Measurements from ENCODE around the gene TAF3. TPM values are rescaled to one million over a fixed set of nuclear protein-coding genes. Genes with fewer than 3 reads are reported as not detected.
A peak's percentile ranks its signal among the peaks of the same experiment; 100 is the strongest.

TAF3 gene
- polyA plus RNA-seq, 1 donor: 5.0 TPM

DNA sequence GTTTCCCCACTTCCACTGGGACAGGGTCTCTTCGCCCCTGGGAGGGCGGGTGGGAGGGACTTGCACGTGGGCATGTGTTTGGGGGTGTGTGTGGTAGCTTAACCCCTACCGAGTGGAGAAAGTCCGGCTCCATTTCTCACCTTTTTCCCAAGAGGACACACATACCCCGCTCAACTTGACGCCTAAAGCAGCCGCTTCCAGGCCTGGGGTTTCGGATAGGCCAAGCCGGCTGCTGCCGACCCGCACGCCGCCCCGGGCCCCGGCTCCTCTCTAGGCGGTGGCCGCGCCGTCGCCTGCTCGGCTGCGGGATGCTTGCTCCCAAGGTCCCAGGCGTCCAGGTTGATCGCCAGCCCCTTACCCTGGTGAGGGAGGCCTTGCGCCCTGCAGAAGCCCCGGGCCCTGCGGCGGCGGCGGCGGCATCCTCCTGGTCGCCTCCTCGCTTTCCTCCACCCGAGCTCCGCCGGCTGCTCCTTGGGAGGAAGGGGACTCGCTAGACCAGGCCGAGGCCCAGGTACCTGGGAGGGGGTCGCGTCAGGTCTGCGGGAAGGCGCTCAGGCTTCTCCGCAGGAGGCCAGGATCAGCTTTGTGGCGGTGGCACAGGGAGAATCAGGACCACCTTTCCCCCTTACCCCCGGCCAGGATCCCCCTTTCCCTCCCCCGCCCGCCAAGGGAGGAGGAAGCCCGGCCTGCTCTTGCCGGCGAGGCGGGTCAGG, 233.0 kb downstream of the TAF3 start:
- no peak overlapping the region for H3K4me3 ChIP-seq (ENCODE audit: low read length)

DNA sequence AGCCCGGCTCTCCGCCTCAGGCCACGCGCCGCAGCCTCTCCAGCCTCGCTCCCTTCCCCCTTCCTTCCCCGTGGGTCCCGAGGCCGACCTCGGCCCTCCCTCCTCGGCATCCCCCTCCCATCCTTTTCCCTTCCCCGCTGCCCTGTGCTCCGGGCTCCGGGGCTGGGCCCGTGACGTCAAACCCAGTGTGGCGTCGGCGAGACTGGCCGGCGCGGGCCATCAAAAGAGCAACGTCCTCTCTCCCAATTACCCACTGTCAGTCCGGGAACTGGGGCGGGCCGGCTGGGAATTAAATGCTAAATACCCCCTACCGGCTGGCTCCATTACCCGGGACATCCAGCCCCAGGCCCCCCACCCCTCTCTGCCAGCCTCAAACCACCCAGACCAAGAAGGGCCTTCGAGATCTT, 233.5 kb downstream of the TAF3 start:
- peaks cover 18% of the 10 kb centered on the region for H3K9me3 ChIP-seq (ENCODE audit: control insufficient read depth, low read depth, low read length)
- peaks cover 41% of the 10 kb centered on the region for H3K4me1 ChIP-seq (ENCODE audit: control insufficient read depth, insufficient read depth, low read length)
- no peak overlapping the region for H3K27ac ChIP-seq (ENCODE audit: low read length)
- DNase-seq: no peak
- no peaks in the 10 kb centered on the region for H3K36me3 ChIP-seq (ENCODE audit: control insufficient read depth, insufficient read depth, low read length)
- H3K4me3 ChIP-seq (ENCODE audit: low read length): no peak overlapping the region
- no CpG with 5 or more reads among the region's 29 CpGs for WGBS (ENCODE audit: insufficient coverage, low lambda C conversion rate)
- H3K27me3 ChIP-seq (ENCODE audit: control insufficient read depth, insufficient read depth, low read length): peaks cover 99% of the 10 kb centered on the region

More for the DNA sequence above, 233.0 kb downstream of the TAF3 start:
- Histone ChIP-seq H3K27ac (ENCODE audit: low read length) (no peak overlapping the region), H3K9me3 (ENCODE audit: control insufficient read depth, low read depth, low read length) (peaks cover 18% of the 10 kb centered on the region), H3K36me3 (ENCODE audit: control insufficient read depth, insufficient read depth, low read length) (no peaks in the 10 kb centered on the region), H3K27me3 (ENCODE audit: control insufficient read depth, insufficient read depth, low read length) (peaks cover 99% of the 10 kb centered on the region), H3K4me1 (ENCODE audit: control insufficient read depth, insufficient read depth, low read length) (peaks cover 41% of the 10 kb centered on the region)
- WGBS (ENCODE audit: insufficient coverage, low lambda C conversion rate): no CpG with 5 or more reads among the region's 52 CpGs
- DNase-seq: no peak

DNA sequence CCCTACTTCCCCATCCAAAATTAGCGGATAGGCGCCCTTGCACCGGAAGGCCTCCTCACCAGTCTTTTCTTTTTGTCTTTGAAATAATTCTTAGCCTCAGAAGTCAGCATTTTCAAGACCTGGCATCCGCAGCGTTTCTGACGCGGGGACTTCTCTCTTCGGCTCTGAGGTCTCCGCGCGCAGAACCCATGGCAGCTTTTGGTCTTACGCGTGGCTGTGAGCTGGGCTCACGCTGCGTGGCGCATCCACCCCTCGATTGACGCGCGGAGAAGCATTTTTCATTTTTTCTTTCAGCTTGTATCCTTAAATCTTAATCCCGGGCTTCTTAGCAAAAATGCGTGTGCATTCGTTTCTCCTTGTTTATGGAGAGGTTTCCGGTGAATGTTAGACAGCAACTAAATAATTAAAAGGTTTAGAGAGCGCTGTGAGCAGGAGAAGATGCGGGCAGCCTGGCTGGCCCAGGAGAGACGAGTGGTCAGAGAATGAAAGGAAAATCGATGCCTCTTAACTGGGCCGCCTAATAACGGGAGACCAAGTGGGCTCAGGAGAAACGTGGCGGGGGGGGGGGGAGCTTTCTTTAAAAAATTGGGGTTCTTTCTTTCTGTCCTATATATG, 234.1 kb downstream of the TAF3 start:
- DNase-seq: no peak
- Histone ChIP-seq H3K27me3 (ENCODE audit: control insufficient read depth, insufficient read depth, low read length) (peaks cover 99% of the 10 kb centered on the region), H3K9me3 (ENCODE audit: control insufficient read depth, low read depth, low read length) (peaks cover 18% of the 10 kb centered on the region), H3K36me3 (ENCODE audit: control insufficient read depth, insufficient read depth, low read length) (no peaks in the 10 kb centered on the region), H3K4me3 (ENCODE audit: low read length) (no peak overlapping the region), H3K4me1 (ENCODE audit: control insufficient read depth, insufficient read depth, low read length) (peaks cover 41% of the 10 kb centered on the region), H3K27ac (ENCODE audit: low read length) (no peak overlapping the region)
- WGBS (ENCODE audit: insufficient coverage, low lambda C conversion rate): 0% methylated on average over 4 of the region's 32 CpGs

DNA sequence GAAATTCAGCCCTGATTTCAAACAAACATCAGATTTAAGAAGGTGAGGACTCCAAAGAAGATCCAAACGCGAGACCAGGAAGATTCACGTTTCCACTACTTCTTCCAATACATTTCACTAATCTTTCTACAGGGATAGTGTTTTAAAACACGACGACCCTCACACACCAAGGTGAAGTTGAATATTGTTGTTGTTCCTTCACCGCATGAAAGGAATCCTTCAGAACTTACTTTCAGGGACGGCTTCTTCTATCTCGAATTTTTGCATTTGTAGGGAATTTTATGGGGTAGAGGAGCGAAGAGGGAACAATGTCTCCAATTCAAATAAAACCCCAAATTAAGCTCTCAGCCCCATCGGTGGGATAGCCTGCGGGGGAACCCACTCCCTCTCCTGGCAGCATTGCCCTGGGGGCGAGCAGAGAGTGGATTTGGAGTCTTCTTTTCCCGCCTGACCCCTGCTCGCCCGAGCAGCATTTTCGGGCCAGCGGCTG, 234.7 kb downstream of the TAF3 start:
- Histone ChIP-seq H3K36me3 (ENCODE audit: control insufficient read depth, insufficient read depth, low read length) (no peaks in the 10 kb centered on the region), H3K27ac (ENCODE audit: low read length) (no peak overlapping the region), H3K4me1 (ENCODE audit: control insufficient read depth, insufficient read depth, low read length) (peaks cover 41% of the 10 kb centered on the region), H3K4me3 (ENCODE audit: low read length) (no peak overlapping the region), H3K27me3 (ENCODE audit: control insufficient read depth, insufficient read depth, low read length) (peaks cover 99% of the 10 kb centered on the region), H3K9me3 (ENCODE audit: control insufficient read depth, low read depth, low read length) (peaks cover 18% of the 10 kb centered on the region)
- no peak for DNase-seq
- 40% methylated on average over 1 of the region's 17 CpGs for WGBS (ENCODE audit: insufficient coverage, low lambda C conversion rate)

DNA sequence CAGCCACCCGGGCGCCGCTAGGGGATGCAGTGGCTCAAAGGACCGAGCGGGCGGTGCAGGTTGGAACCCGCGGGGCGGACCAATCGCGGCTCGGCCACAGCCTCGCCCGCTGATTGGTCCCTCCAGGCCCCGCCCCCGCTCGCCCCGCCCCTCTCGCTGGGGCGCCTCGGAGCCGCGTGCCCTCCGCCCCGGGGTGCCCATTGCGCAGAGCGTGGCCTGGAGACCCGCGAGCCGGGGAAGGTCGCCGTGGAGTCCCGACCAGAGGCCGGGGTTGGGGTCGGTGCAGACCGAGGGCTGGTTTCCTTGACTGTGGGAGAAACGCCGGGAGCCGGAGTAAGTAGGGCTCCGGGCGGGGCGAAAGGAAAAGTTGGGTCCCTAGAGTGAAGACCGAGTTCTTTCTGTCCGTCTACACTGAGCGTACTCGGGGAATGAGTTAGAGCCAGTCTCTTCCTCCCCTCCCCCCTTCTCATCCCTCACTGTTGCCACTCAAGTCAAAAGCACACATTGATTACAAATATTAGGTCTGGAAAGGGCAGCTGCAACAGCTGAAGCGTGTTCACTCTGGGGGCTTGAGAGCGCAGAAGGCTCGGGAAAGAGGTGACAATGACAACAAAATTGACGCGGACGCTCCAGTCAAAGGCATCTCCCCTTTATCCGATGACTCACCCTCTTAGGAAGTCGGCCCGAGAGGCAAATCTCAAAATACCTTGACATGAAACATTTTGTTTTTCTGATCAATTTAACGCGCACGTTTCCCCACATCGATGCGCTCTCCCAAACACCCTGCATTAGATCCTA, 235.3 kb downstream of the TAF3 start:
- peaks cover 99% of the 10 kb centered on the region for H3K27me3 ChIP-seq (ENCODE audit: control insufficient read depth, insufficient read depth, low read length)
- H3K4me1 ChIP-seq (ENCODE audit: control insufficient read depth, insufficient read depth, low read length): peaks cover 41% of the 10 kb centered on the region
- WGBS (ENCODE audit: insufficient coverage, low lambda C conversion rate): 0% methylated on average over 1 of the region's 60 CpGs
- DNase-seq: peak; percentile 68 to 75
- H3K4me3 ChIP-seq (ENCODE audit: low read length): peak overlapping the region; percentile 19
- no peaks in the 10 kb centered on the region for H3K36me3 ChIP-seq (ENCODE audit: control insufficient read depth, insufficient read depth, low read length)
- no peak overlapping the region for H3K27ac ChIP-seq (ENCODE audit: low read length)
- H3K9me3 ChIP-seq (ENCODE audit: control insufficient read depth, low read depth, low read length): peaks cover 23% of the 10 kb centered on the region

DNA sequence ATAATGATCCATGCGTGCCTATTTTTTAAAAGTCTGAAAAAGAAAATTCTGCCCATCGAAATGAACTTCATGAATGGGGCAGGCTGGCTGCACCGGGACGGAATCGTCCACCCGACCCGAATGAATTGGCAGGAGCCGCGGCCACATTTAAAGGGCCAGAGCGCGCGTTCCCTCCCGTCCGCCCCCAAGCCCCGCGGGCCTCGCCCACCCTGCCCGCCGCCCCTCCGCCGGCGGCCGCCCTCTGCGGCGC, 235.9 kb downstream of the TAF3 start:
- H3K27ac ChIP-seq (ENCODE audit: low read length): no peak overlapping the region
- no peak for DNase-seq
- peaks cover 99% of the 10 kb centered on the region for H3K27me3 ChIP-seq (ENCODE audit: control insufficient read depth, insufficient read depth, low read length)
- no peaks in the 10 kb centered on the region for H3K36me3 ChIP-seq (ENCODE audit: control insufficient read depth, insufficient read depth, low read length)
- peaks cover 40% of the 10 kb centered on the region for H3K4me1 ChIP-seq (ENCODE audit: control insufficient read depth, insufficient read depth, low read length)
- H3K9me3 ChIP-seq (ENCODE audit: control insufficient read depth, low read depth, low read length): peaks cover 21% of the 10 kb centered on the region
- no peak overlapping the region for H3K4me3 ChIP-seq (ENCODE audit: low read length)
- WGBS (ENCODE audit: insufficient coverage, low lambda C conversion rate): no CpG with 5 or more reads among the region's 25 CpGs

DNA sequence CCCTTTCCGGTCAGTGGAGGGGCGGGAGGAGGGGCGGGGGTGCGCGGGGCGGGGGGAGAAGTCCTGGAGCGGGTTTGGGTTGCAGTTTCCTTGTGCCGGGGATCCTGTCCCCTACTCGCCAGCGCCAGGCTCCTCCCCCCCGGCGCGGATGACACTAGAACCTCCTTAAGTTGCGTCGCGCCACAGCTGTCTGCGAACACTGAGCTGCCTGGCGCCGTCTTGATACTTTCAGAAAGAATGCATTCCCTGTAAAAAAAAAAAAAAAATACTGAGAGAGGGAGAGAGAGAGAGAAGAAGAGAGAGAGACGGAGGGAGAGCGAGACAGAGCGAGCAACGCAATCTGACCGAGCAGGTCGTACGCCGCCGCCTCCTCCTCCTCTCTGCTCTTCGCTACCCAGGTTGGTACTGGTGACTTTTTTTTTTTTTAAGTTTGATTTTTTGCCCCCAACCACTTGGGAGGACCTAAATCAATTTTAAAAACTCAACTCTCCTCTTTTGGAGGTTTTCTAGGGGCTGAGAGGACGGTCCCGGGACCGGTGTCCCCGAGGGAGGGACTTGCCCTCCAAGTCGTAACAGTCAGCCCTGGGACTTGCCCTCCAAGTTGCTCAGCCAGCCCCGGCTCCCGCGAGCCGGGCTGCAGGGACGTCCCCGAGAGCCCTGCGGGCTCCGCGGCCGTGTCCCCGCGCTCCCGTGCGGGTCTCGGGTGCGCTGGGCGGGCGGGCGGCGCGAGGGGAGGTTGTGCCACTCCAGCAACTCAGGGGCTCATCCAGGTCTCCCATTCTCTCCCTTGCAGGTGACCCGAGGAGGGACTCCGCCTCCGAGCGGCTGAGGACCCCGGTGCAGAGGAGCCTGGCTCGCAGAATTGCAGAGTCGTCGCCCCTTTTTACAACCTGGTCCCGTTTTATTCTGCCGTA, 236.4 kb downstream of the TAF3 start, which contains the start of gene GATA3:
Gene GATA3 (plus strand): TSS at position 195 of the 914 bp plus-strand sequence. CDS start 968 bp downstream, outside the sequence.
- Histone ChIP-seq H3K4me1 (ENCODE audit: control insufficient read depth, insufficient read depth, low read length) (peaks cover 36% of the 10 kb centered on the region), H3K27me3 (ENCODE audit: control insufficient read depth, insufficient read depth, low read length) (peaks cover 99% of the 10 kb centered on the region), H3K9me3 (ENCODE audit: control insufficient read depth, low read depth, low read length) (peaks cover 20% of the 10 kb centered on the region), H3K36me3 (ENCODE audit: control insufficient read depth, insufficient read depth, low read length) (no peaks in the 10 kb centered on the region), H3K4me3 (ENCODE audit: low read length) (peak within 1 kb of the TSS; percentile 19), H3K27ac (ENCODE audit: low read length) (no peak within 1 kb of the TSS)
- WGBS (ENCODE audit: insufficient coverage, low lambda C conversion rate): 8% methylated on average over 4 of the region's 65 CpGs
- peak in 1 of 2 donors; percentile 44 for DNase-seq

DNA sequence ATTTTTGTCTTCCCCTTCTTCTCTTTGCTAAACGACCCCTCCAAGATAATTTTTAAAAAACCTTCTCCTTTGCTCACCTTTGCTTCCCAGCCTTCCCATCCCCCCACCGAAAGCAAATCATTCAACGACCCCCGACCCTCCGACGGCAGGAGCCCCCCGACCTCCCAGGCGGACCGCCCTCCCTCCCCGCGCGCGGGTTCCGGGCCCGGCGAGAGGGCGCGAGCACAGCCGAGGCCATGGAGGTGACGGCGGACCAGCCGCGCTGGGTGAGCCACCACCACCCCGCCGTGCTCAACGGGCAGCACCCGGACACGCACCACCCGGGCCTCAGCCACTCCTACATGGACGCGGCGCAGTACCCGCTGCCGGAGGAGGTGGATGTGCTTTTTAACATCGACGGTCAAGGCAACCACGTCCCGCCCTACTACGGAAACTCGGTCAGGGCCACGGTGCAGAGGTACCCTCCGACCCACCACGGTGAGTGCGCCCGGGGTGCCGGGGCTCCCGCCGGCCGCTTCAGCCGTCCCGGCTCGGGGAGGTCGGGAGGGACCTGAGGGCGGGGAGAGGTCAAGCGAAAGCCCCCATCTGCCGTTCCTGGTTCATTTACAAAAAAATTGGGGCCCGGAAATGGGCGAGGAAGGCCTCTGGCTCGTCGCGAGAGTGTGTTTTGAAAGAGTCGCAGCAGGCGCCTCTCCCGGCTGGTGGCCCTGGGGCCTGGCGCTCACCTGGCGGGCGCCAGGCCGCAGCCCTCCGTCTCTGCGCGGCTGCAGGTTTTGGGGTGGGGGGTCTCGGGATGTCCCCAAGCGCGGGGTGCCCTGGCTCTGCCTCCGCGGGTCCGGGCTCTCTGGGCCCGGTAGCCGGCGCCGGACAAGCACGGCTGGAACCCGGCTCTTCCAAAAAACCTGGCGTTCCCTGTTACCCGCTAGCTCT, 237.4 kb downstream of the TAF3 start:
- WGBS (ENCODE audit: insufficient coverage, low lambda C conversion rate): 0% methylated on average over 1 of the region's 85 CpGs
- no peak for DNase-seq
- Histone ChIP-seq H3K36me3 (ENCODE audit: control insufficient read depth, insufficient read depth, low read length) (no peaks in the 10 kb centered on the region), H3K9me3 (ENCODE audit: control insufficient read depth, low read depth, low read length) (peaks cover 18% of the 10 kb centered on the region), H3K4me1 (ENCODE audit: control insufficient read depth, insufficient read depth, low read length) (peaks cover 31% of the 10 kb centered on the region), H3K27me3 (ENCODE audit: control insufficient read depth, insufficient read depth, low read length) (peaks cover 99% of the 10 kb centered on the region), H3K4me3 (ENCODE audit: low read length) (no peak overlapping the region), H3K27ac (ENCODE audit: low read length) (no peak overlapping the region)

DNA sequence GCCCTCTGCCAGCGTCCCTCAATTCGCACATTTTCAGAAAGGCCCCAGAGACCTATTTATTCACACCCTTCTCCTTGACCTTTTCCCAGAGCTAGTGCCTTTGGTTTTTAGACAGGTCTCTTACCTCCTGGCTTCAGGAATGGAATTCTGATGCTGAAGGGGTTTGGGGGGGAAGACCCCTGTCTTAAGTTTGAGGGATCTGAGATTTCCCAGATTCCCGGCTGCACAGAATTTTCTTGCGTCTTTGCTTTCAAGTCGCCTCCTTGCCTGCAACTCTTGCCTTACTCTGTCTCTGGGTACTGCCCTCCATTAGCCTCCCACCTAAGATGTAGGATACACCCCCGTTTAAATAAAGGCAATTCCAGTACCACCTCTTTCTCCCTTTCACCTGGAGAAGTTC, 238.1 kb downstream of the TAF3 start:
- Histone ChIP-seq H3K4me3 (ENCODE audit: low read length) (no peak overlapping the region), H3K27me3 (ENCODE audit: control insufficient read depth, insufficient read depth, low read length) (peaks cover 99% of the 10 kb centered on the region), H3K27ac (ENCODE audit: low read length) (no peak overlapping the region), H3K36me3 (ENCODE audit: control insufficient read depth, insufficient read depth, low read length) (no peaks in the 10 kb centered on the region), H3K9me3 (ENCODE audit: control insufficient read depth, low read depth, low read length) (peaks cover 14% of the 10 kb centered on the region), H3K4me1 (ENCODE audit: control insufficient read depth, insufficient read depth, low read length) (peaks cover 29% of the 10 kb centered on the region)
- DNase-seq: no peak
- WGBS (ENCODE audit: insufficient coverage, low lambda C conversion rate): 60% methylated on average over 2 of the region's 6 CpGs

All from large intestine (tissue), 3 donors.